ENCODE measurements around the gene TEAD4.

DNA sequence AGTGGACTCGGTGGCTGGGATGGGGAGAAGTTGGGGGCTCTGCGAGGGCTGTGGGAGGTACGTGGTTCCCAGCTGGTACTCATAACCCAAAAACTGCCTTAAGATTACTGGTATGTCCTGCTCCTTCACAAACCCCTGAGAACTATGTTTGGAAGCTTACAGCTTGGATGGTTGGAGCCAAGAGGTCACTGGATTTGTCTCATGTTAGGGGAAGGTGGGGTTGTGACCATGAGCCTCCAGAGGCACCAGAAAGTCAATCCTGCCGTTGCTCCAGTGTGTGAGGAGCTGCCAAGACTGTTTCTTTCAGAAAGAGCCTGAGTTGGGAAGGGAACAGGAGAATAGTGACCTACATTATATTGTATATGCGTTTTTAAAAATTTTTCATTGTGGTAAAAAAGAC is 33.5 kb downstream of the TEAD4 start:
- no peak for TF ChIP-seq POLR2A (IDR thresholded peaks at IDR 0.05)
- TF ChIP-seq, protein P1, sequence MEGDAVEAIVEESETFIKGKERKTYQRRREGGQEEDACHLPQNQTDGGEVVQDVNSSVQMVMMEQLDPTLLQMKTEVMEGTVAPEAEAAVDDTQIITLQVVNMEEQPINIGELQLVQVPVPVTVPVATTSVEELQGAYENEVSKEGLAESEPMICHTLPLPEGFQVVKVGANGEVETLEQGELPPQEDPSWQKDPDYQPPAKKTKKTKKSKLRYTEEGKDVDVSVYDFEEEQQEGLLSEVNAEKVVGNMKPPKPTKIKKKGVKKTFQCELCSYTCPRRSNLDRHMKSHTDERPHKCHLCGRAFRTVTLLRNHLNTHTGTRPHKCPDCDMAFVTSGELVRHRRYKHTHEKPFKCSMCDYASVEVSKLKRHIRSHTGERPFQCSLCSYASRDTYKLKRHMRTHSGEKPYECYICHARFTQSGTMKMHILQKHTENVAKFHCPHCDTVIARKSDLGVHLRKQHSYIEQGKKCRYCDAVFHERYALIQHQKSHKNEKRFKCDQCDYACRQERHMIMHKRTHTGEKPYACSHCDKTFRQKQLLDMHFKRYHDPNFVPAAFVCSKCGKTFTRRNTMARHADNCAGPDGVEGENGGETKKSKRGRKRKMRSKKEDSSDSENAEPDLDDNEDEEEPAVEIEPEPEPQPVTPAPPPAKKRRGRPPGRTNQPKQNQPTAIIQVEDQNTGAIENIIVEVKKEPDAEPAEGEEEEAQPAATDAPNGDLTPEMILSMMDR (IDR thresholded peaks at IDR 0.05): no peak
